Thyroid gland (tissue), 4 donors: ENCODE measurements around the gene C16orf96. TPM values are rescaled to one million over a fixed set of nuclear protein-coding genes. Genes with fewer than 3 reads are reported as not detected.
A peak's percentile ranks its signal among the peaks of the same experiment; 100 is the strongest.

Source experiments
- DNase-seq, 2 donors: peaks; one replicate each; pipeline ENCODE4 v3.0.0-alpha.2; 2019
- H3K27ac ChIP-seq, 3 donors: fragments of 200-600 bp; sonication (generic); 1 replicate in 2 of 3; 2 replicates in 1 of 3; pipeline ENCODE4 v1.5.1; 2016 to 2019; ENCODE audit warnings: mild to moderate bottlenecking in 1 of 3, moderate library complexity in 1 of 3
- H3K27me3 ChIP-seq: fragments of 200-600 bp; sonication (generic); one replicate; pipeline ENCODE4 v1.5.1; 2019
- H3K36me3 ChIP-seq, 2 donors: fragments of 200-600 bp; sonication (generic); one replicate each; pipeline ENCODE4 v1.5.1; 2016 to 2019
- H3K4me1 ChIP-seq, 2 donors: fragments of 200-600 bp; sonication (generic); one replicate each; pipeline ENCODE4 v1.5.1; 2017 to 2019
- H3K4me3 ChIP-seq, 3 donors: fragments of 200-600 bp; sonication (generic); replicated peaks in 1 of 3; 1 replicate in 2 of 3; 2 replicates in 1 of 3; pipeline ENCODE4 v1.5.1; 2016; ENCODE audit warnings: mild to moderate bottlenecking in 1 of 3
- H3K9me3 ChIP-seq: fragments of 200-600 bp; sonication (generic); one replicate; pipeline ENCODE4 v1.5.1; 2017
- POLR2A ChIP-seq, 2 donors: fragments of 450-650 bp; IDR thresholded peaks; one replicate each; pipeline ENCODE4 v1.6.1; 2017; ENCODE audit warnings: antibody characterized with exemption in 2 of 2, mild to moderate bottlenecking in 2 of 2, moderate library complexity in 1 of 2
- WGBS, 2 donors: methylation state at CpG; one replicate each; pipeline ENCODE4 v1.1.5; 2017; 5-methylcytosine and 5-hydroxymethylcytosine counted together
- intact Hi-C: fragments of 100-400 bp; cut with DNase I; formaldehyde crosslinking; loops from one replicate; pipeline ENCODE4 v1.15.1; 2023
- total RNA-seq, 4 donors: library from RNA; depleted of rRNA; stranded (reverse); fragments of >200 nt; gene quantifications; one replicate each; pipeline ENCODE4 v1.2.3, GENCODE V29; 2016
- TF ChIP-seq, protein P1 (sequence below), 6 experiments: fragments of 200-600 bp in 3 of 6; fragments of 450-650 bp in 3 of 6; sonication (generic) in 3 of 6; IDR thresholded peaks; one replicate each; pipeline ENCODE4 v1.5.1; 2016 to 2019; ENCODE audit warnings: antibody characterized with exemption in 6 of 6, mild to moderate bottlenecking in 2 of 6, inconsistent platforms in 1 of 6, moderate library complexity in 1 of 6

C16orf96 gene
- total RNA-seq, 4 donors from 2014 or later = 0.11 to 0.88 (median 0.62) TPM

DNA sequence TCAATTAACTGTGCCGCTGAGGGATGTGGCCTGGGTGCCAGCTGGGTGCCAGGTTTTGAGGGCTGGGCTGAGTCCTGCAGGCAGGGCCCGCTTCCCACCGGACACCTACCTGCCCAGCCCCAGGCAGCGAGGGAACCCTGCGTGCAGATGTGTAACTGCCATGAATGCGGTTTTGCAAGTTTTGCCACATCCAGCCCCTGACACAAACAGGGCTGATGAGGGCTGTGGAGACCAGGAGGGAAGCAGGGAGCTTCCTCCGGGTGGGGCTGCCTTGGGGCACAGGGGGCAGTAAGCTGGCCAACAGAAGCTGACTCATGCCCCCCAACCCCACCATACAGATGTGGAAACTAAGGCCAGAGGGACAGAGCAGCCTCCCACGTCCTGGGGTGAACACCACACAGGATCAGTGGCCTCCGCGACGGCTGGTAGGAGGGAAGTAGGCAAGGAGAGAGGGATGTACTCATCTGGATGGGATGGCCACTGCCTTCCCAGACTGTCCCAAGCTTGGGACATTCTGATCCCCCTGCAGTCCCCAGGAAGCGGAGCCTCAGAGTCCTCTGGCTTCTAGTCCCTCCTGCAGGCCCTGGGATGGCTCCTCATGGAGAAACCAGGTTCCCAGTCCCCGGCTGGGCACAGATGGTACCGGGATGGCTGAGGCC, 57.0 kb downstream of the C16orf96 start:
- intact Hi-C loops = no loop called here
- peaks cover 40 to 55% of the 10 kb centered on the region in 2 donors for H3K4me1 ChIP-seq

DNA sequence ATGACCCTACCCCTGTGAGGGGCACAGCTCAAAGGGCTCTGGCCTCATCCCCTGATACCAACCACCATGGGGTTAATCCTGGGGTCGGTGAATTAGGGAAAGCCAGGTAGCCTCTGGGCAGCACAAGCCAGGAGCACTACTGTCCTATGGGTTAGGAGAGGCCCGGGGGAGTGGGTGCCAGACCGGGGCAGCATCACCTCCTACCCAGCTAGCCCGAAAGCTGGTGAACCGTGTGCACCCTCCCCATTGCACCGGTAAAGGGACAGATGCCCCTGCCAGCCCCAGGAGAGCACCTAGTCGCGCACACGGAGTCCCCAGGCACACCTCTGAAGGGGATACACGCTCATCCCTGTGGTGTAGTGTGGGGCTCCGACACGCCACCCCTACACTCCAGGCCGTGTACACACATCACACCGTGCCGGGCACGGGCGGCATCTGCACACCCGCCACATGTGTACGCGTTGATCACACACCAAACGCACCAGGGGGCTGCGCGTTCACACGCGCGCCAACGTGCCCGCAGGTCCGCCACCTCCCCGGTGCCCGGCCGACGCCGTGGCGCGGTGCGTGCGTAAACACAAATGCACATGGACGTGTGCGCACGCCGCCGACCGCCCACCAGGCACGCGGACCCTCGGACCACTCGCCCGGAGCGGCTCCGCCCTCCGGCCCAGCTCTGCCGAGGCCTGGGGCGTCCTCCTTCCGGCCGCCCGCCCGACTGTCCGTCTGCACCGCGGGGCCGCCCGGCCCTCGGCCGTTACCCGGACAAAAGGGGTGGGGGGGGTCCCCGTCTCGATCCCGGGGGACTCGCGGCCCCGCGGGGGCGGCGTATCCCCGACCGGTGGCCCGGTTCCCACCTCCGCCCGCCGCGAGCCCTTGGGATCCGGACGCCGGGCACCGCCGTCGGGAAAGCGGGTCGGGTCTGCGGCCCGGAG, 57.8 kb downstream of the C16orf96 start:
- DNase-seq = peak; percentile 37 to 52
- WGBS, 2 donors = 1% methylated on average over 31 to 34 of the region's 92 CpGs

More for the DNA sequence above, 57.0 kb downstream of the C16orf96 start:
- no peaks in the 10 kb centered on the region for H3K27me3 ChIP-seq
- peak in 1 of 2 donors; percentile 44 for DNase-seq
- WGBS, 2 donors = 68 to 72% methylated on average over 7 to 9 of the region's 14 CpGs
- no peak for TF ChIP-seq POLR2A (IDR thresholded peaks at IDR 0.05)
- TF ChIP-seq, protein P1, sequence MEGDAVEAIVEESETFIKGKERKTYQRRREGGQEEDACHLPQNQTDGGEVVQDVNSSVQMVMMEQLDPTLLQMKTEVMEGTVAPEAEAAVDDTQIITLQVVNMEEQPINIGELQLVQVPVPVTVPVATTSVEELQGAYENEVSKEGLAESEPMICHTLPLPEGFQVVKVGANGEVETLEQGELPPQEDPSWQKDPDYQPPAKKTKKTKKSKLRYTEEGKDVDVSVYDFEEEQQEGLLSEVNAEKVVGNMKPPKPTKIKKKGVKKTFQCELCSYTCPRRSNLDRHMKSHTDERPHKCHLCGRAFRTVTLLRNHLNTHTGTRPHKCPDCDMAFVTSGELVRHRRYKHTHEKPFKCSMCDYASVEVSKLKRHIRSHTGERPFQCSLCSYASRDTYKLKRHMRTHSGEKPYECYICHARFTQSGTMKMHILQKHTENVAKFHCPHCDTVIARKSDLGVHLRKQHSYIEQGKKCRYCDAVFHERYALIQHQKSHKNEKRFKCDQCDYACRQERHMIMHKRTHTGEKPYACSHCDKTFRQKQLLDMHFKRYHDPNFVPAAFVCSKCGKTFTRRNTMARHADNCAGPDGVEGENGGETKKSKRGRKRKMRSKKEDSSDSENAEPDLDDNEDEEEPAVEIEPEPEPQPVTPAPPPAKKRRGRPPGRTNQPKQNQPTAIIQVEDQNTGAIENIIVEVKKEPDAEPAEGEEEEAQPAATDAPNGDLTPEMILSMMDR (IDR thresholded peaks at IDR 0.05) = no peak
- peaks cover 8 to 9% of the 10 kb centered on the region in 2 donors for H3K36me3 ChIP-seq
- H3K9me3 ChIP-seq = no peaks in the 10 kb centered on the region
- H3K4me3 ChIP-seq = peak overlapping the region in 2 of 3 donors; percentile 86 to 94
- H3K27ac ChIP-seq = peak overlapping the region; percentile 79 to 98 (median 95)

DNA sequence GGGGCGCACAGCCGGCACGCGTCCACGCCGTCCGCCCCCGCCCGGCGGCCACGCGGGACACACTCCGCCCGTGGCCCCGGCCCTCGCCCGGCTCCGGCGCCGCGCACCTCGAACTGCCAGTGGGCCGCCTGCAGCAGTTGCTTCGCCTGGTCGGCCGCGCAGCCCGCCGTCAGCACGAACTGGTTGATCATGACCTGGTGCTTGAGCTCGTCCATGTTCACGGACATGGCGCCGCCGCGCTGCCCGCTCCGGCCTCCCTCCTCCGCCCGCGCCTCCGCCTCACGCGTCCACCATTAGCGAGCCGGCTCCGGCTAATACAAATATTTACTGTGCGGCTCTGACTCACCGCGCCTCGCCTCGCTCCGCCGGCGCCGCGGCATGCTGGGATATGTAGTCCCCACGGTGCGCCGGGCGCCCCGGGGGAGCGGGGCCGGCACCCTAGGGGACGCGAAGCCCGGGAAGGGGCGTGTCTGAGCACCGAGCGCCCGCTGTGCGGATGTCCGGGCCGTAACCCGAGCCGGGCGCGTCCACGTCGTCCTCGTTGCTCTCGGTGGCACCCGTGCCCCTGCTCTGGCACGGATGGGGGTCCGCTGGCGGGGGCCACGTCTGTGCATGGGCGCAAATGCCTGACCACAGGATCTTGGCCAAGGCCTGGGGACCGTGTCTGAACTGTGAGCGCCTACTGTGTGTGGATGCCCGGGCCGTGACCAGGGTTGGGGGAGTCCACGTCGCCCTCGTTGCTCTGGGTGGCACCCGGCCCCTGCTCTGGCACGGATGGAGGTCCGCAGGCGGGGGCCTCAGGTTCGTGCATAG, 58.6 kb downstream of the C16orf96 start, which contains the start of gene UBALD1:
TSS of gene UBALD1 (minus strand) at position 318 of the 813 bp plus-strand sequence. CDS start at position 227, 91 bp downstream.
- peak within 1 kb of the TSS; percentile 86 to 95 (median 94) for H3K4me3 ChIP-seq
- H3K36me3 ChIP-seq = no peaks in the 10 kb centered on the region
- no peaks in the 10 kb centered on the region for H3K27me3 ChIP-seq
- 20 to 58% methylated on average over 2 to 15 of the region's 100 CpGs for WGBS, 2 donors
- TF ChIP-seq POLR2A (IDR thresholded peaks at IDR 0.05) = peak; percentile 85 to 98
- TF ChIP-seq, protein P1 (IDR thresholded peaks at IDR 0.05) = peak in 1 of 6 experiments; percentile 19
- no peaks in the 10 kb centered on the region for H3K9me3 ChIP-seq
- H3K27ac ChIP-seq = peak within 1 kb of the TSS; percentile 79 to 98 (median 95)
- DNase-seq = peak; percentile 88
- peaks cover 41 to 62% of the 10 kb centered on the region in 2 donors for H3K4me1 ChIP-seq
- intact Hi-C loops = loop anchor here (5.0 kb wide), 1 partner anchor 83 kb away; no protein-coding TSS in a partner anchor

More for the DNA sequence above, 57.8 kb downstream of the C16orf96 start:
- H3K27ac ChIP-seq = peak overlapping the region; percentile 79 to 98 (median 95)
- H3K36me3 ChIP-seq = peaks cover 2 to 3% of the 10 kb centered on the region in 2 donors
- no peak for TF ChIP-seq POLR2A (IDR thresholded peaks at IDR 0.05)
- TF ChIP-seq, protein P1 (IDR thresholded peaks at IDR 0.05) = no peak
- peaks cover 41 to 57% of the 10 kb centered on the region in 2 donors for H3K4me1 ChIP-seq
- no peaks in the 10 kb centered on the region for H3K9me3 ChIP-seq
- intact Hi-C loops = no loop called here
- no peaks in the 10 kb centered on the region for H3K27me3 ChIP-seq
- peak overlapping the region; percentile 86 to 95 (median 94) for H3K4me3 ChIP-seq

DNA sequence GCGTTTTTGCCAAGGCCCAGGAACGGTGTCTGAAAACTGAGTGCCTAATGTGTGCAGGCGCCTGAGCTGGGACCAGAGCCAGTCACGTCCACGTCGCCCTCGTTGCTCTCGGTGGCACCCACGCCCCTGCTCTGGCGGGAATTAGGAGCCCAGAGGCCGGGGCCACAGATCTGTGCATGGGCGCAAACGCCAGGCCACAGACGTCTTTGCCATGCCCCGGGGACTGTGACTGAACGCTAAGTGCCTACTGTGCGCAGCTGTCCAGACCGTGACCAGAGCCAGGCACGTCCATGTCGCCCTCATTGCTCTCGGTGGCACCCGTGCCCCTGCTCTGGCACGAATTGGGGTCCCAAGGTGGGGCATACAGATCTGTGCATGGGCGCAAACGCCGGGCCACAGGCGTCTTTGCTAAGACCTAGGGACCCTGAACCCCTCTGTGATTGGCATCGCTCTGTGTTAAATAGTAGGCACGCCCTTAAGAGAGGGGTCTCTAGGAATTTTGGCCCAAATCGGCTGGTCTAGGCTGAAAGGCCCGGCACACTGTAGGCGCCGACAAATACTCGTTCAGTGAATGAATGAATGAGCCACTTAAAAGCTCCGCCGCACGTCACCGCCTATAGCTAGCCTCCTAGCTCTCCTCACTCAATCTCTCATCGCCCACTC, 59.4 kb downstream of the C16orf96 start:
- 75 to 100% methylated on average over 5 to 38 of the region's 39 CpGs for WGBS, 2 donors
- peak in 1 of 2 donors; percentile 31 for DNase-seq
- Histone ChIP-seq H3K27me3 (no peaks in the 10 kb centered on the region), H3K9me3 (no peaks in the 10 kb centered on the region), H3K27ac (peak overlapping the region; percentile 79 to 98 (median 95)), H3K4me1 (peaks cover 41 to 62% of the 10 kb centered on the region in 2 donors), H3K4me3 (peak overlapping the region in 2 of 3 donors; percentile 94 to 95), H3K36me3 (no peaks in the 10 kb centered on the region)
- TF ChIP-seq, protein P1 (IDR thresholded peaks at IDR 0.05) = no peak
- no peak for TF ChIP-seq POLR2A (IDR thresholded peaks at IDR 0.05)
- intact Hi-C loops = loop anchor here (5.0 kb wide), 1 partner anchor 82 kb away; no protein-coding TSS in a partner anchor
